Keratinocyte (primary cell): ENCODE measurements around the gene NUMB. TPM values are rescaled to one million over a fixed set of nuclear protein-coding genes. Genes with fewer than 3 reads are reported as not detected.
A peak's percentile ranks its signal among the peaks of the same experiment; 100 is the strongest.

Experiments used
- DNase-seq: peaks from one replicate; pipeline ENCODE4 v3.0.0-alpha.2; 2011; ENCODE audit warnings: low read depth, missing footprints, low spot score
- FAIRE-seq: peaks from 2 replicates; lab custom pipeline; 2011; peaks lifted over from hg19 to GRCh38; lab: Jason Lieb, UNC
- H2AFZ ChIP-seq: 2 replicates; pipeline ENCODE4 v1.6.0; 2012; ENCODE audit warnings: low read length, control low read depth, inconsistent platforms; ENCODE audit not compliant: control insufficient read depth
- H3K27ac ChIP-seq: 2 replicates; pipeline ENCODE4 v1.5.1; 2011; ENCODE audit warnings: low read length; ENCODE audit not compliant: control insufficient read depth, insufficient read depth
- H3K27me3 ChIP-seq: 3 replicates; pipeline ENCODE4 v1.6.0; 2011; ENCODE audit warnings: low read length; ENCODE audit not compliant: control insufficient read depth, insufficient read depth; ENCODE audit errors: extremely low read depth
- H3K36me3 ChIP-seq, 2 experiments: 2 replicates in 1 of 2; 3 replicates in 1 of 2; pipeline ENCODE4 v1.5.1; 2011; ENCODE audit warnings: low read length in 2 of 2, mild to moderate bottlenecking in 1 of 2; ENCODE audit not compliant: control insufficient read depth in 2 of 2, insufficient read depth in 2 of 2; ENCODE audit errors: extremely low read depth in 1 of 2
- H3K4me1 ChIP-seq: 3 replicates; pipeline ENCODE4 v1.5.1; 2011; ENCODE audit warnings: low read length; ENCODE audit not compliant: control insufficient read depth, insufficient read depth; ENCODE audit errors: extremely low read depth
- H3K4me2 ChIP-seq: 3 replicates; pipeline ENCODE4 v1.6.0; 2011; ENCODE audit warnings: low read depth, low read length; ENCODE audit not compliant: control insufficient read depth, insufficient read depth; ENCODE audit errors: extremely low read depth
- H3K4me3 ChIP-seq, 3 experiments: fragments of 200-600 bp in 1 of 3; sonication (generic) in 1 of 3; 2 replicates in 2 of 3; 3 replicates in 1 of 3; pipeline ENCODE4 v1.5.1; 2011 to 2016; ENCODE audit warnings: low read length in 3 of 3, mild to moderate bottlenecking in 3 of 3, control low read depth in 2 of 3, inconsistent platforms in 1 of 3, low read depth in 1 of 3, mixed read lengths in 1 of 3, mixed run types in 1 of 3, moderate library complexity in 1 of 3; ENCODE audit not compliant: control insufficient read depth in 2 of 3, insufficient read depth in 2 of 3; ENCODE audit errors: extremely low read depth in 1 of 3
- H3K79me2 ChIP-seq: 2 replicates; pipeline ENCODE4 v1.6.0; 2012; ENCODE audit warnings: low read length; ENCODE audit not compliant: control insufficient read depth, insufficient read depth
- H3K9ac ChIP-seq: 3 replicates; pipeline ENCODE4 v1.6.0; 2011; ENCODE audit warnings: low read length; ENCODE audit not compliant: control insufficient read depth, insufficient read depth; ENCODE audit errors: extremely low read depth
- H3K9me1 ChIP-seq: 3 replicates; pipeline ENCODE4 v1.6.0; 2011; ENCODE audit warnings: low read length; ENCODE audit not compliant: control insufficient read depth, insufficient read depth; ENCODE audit errors: extremely low read depth
- H3K9me3 ChIP-seq: 2 replicates; pipeline ENCODE4 v1.5.1; 2012; ENCODE audit warnings: low read depth, low read length; ENCODE audit not compliant: control insufficient read depth
- H4K20me1 ChIP-seq: 3 replicates; pipeline ENCODE4 v1.6.0; 2011; ENCODE audit warnings: low read length; ENCODE audit not compliant: control insufficient read depth, insufficient read depth; ENCODE audit errors: extremely low read depth
- EZH2 ChIP-seq: IDR thresholded peaks from one replicate; pipeline ENCODE4 v1.6.1; 2012; ENCODE audit warnings: inconsistent platforms, mild to moderate bottlenecking, low read length, moderate library complexity
- dilution Hi-C: fragments of 300-500 bp; cut with MboI; formaldehyde crosslinking; loops from one replicate; pipeline ENCODE4 v1.7.0; 2020; ENCODE audit warnings: low sequenced_read_pairs; ENCODE audit not compliant: extremely low pct_ligation_motif_present
- polyA plus RNA-seq, 5 experiments: library from polyadenylated mRNA; depleted of rRNA in 3 of 5; stranded (reverse) in 3 of 5; stranded (forward) in 1 of 5; unstranded in 1 of 5; fragments of >200 nt; gene quantifications; 1 replicate in 1 of 5; 2 replicates in 3 of 5; 3 replicates in 1 of 5; pipeline versions ENCODE4 v1.2.1 to v1.2.3, GENCODE V29; 2011 to 2012; ENCODE audit warnings: missing spikeins in 2 of 5, low read depth in 1 of 5, low replicate concordance in 1 of 5
- TF ChIP-seq, protein P1 (sequence below), 3 experiments: IDR thresholded peaks in 1 of 3; conservative IDR thresholded peaks in 1 of 3; optimal IDR thresholded peaks in 1 of 3; 2 replicates in 2 of 3; 3 replicates in 1 of 3; pipeline versions ENCODE3 to v1.5.1; 2011; ENCODE audit warnings: low read length in 3 of 3, mild to moderate bottlenecking in 3 of 3, moderate library complexity in 2 of 3, control low read depth in 1 of 3, inconsistent platforms in 1 of 3; ENCODE audit not compliant: insufficient read depth in 2 of 3; ENCODE audit errors: extremely low read depth in 1 of 3

The NUMB gene
- polyA plus RNA-seq, 1 donor (not counting 4 experiments of a cell fraction or from before 2014, with no cell fraction given): 110 TPM

GRCh38 chr14:73260574-73260973 lies 197.8 kb downstream of the NUMB start:
- H3K27me3 ChIP-seq: no peaks in the 10 kb centered on the region
- no peaks in the 10 kb centered on the region for H3K9me3 ChIP-seq
- no peaks in the 10 kb centered on the region for H3K9me1 ChIP-seq
- DNase-seq: no peak
- H3K9ac ChIP-seq: no peak overlapping the region
- no peak for FAIRE-seq
- H3K27ac ChIP-seq: no peak overlapping the region
- H4K20me1 ChIP-seq: no peaks in the 10 kb centered on the region
- no peak overlapping the region for H3K4me2 ChIP-seq
- no peaks in the 10 kb centered on the region for H3K79me2 ChIP-seq
- H3K4me1 ChIP-seq: peaks cover 2% of the 10 kb centered on the region
- dilution Hi-C loops: no loop called here
- TF ChIP-seq, protein P1, sequence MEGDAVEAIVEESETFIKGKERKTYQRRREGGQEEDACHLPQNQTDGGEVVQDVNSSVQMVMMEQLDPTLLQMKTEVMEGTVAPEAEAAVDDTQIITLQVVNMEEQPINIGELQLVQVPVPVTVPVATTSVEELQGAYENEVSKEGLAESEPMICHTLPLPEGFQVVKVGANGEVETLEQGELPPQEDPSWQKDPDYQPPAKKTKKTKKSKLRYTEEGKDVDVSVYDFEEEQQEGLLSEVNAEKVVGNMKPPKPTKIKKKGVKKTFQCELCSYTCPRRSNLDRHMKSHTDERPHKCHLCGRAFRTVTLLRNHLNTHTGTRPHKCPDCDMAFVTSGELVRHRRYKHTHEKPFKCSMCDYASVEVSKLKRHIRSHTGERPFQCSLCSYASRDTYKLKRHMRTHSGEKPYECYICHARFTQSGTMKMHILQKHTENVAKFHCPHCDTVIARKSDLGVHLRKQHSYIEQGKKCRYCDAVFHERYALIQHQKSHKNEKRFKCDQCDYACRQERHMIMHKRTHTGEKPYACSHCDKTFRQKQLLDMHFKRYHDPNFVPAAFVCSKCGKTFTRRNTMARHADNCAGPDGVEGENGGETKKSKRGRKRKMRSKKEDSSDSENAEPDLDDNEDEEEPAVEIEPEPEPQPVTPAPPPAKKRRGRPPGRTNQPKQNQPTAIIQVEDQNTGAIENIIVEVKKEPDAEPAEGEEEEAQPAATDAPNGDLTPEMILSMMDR (optimal IDR thresholded peaks at IDR 0.05 in 1 of 3, IDR thresholded peaks at IDR 0.05 in 1 of 3, conservative IDR thresholded peaks at IDR 0.05 in 1 of 3; ENCODE audit: extremely low read depth in 1 of 3, insufficient read depth in 2 of 3, low read length in 3 of 3): no peak
- TF ChIP-seq EZH2: no peak
- no peak overlapping the region for H3K4me3 ChIP-seq
- no peaks in the 10 kb centered on the region for H3K36me3 ChIP-seq
- H2AFZ ChIP-seq: no peak overlapping the region

GRCh38 chr14:73259837-73260236 lies 198.5 kb downstream of the NUMB start:
- no peak overlapping the region for H2AFZ ChIP-seq
- no peak overlapping the region for H3K4me3 ChIP-seq
- TF ChIP-seq EZH2: no peak
- TF ChIP-seq, protein P1 (optimal IDR thresholded peaks at IDR 0.05 in 1 of 3, IDR thresholded peaks at IDR 0.05 in 1 of 3, conservative IDR thresholded peaks at IDR 0.05 in 1 of 3; ENCODE audit: extremely low read depth in 1 of 3, insufficient read depth in 2 of 3, low read length in 3 of 3): no peak
- H3K4me1 ChIP-seq: peaks cover 2% of the 10 kb centered on the region
- DNase-seq (peak; percentile 42), FAIRE-seq (no peak)
- H3K27ac ChIP-seq: no peak overlapping the region
- no peak overlapping the region for H3K4me2 ChIP-seq
- H3K9ac ChIP-seq: no peak overlapping the region
- no peaks in the 10 kb centered on the region for H3K36me3 ChIP-seq
- no peaks in the 10 kb centered on the region for H4K20me1 ChIP-seq
- no peaks in the 10 kb centered on the region for H3K9me3 ChIP-seq
- H3K79me2 ChIP-seq: no peaks in the 10 kb centered on the region
- dilution Hi-C loops: no loop called here
- H3K9me1 ChIP-seq: no peaks in the 10 kb centered on the region
- H3K27me3 ChIP-seq: no peaks in the 10 kb centered on the region
